ENCODE results near the gene TNFRSF11A. TPM values are rescaled to one million over a fixed set of nuclear protein-coding genes. Genes with fewer than 3 reads are reported as not detected.

The TNFRSF11A gene
- total RNA-seq, 4 donors from 2014 or later = 2.1 to 22.7 (median 3.8) TPM

DNA sequence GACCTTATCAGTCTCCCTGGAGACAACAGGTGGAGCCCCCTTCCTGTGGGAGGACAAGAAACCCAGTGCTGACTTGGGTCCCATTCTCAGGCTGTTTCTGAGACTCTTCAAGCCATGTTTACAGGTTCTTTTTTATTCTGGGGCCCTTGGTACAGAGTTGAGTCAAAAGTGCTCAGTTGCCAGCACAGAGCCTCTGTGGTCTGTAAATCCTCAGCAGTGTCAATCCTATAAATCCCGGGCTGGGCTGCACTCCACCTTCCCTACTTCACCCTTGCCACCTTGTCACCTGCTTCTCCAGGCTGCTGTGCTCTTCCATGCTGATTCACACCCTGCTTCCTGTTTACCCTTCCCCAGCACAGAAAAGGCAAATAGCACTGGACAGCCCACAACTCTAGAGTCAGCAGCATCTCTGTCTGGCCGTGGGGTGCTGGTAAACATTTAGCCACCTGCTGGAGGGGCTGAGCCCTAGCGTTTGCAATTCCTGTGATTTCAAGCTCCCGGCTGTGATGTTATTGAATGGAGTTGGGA is 74.7 kb downstream of the TNFRSF11A start:
- TF ChIP-seq, protein P1, sequence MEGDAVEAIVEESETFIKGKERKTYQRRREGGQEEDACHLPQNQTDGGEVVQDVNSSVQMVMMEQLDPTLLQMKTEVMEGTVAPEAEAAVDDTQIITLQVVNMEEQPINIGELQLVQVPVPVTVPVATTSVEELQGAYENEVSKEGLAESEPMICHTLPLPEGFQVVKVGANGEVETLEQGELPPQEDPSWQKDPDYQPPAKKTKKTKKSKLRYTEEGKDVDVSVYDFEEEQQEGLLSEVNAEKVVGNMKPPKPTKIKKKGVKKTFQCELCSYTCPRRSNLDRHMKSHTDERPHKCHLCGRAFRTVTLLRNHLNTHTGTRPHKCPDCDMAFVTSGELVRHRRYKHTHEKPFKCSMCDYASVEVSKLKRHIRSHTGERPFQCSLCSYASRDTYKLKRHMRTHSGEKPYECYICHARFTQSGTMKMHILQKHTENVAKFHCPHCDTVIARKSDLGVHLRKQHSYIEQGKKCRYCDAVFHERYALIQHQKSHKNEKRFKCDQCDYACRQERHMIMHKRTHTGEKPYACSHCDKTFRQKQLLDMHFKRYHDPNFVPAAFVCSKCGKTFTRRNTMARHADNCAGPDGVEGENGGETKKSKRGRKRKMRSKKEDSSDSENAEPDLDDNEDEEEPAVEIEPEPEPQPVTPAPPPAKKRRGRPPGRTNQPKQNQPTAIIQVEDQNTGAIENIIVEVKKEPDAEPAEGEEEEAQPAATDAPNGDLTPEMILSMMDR (IDR thresholded peaks at IDR 0.05) = no peak
- no peak for DNase-seq (ENCODE audit: low spot score)
- no peak for ATAC-seq (ENCODE audit: low FRiP score)

DNA sequence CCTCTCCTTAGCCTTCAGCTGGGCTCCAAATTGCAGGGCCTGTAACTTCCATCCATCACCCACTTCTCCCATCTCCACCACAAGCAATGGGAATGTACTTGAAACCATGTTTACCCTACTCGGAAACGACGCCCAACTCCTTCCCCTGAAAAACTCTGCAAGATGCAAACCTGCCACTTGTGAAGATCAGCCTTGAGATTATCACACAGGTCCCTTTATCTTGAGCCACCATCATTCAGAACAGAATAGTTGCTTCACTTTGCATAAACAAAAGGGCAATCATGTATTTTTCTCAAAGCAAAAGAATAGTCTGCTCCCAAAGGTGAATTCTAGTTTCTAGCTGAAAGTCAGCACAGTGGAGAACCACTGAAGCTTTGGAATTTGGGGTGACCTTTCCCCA is 75.8 kb downstream of the TNFRSF11A start:
- no peak for ATAC-seq (ENCODE audit: low FRiP score)
- DNase-seq (ENCODE audit: low spot score) = no peak
- TF ChIP-seq, protein P1 (IDR thresholded peaks at IDR 0.05) = no peak

DNA sequence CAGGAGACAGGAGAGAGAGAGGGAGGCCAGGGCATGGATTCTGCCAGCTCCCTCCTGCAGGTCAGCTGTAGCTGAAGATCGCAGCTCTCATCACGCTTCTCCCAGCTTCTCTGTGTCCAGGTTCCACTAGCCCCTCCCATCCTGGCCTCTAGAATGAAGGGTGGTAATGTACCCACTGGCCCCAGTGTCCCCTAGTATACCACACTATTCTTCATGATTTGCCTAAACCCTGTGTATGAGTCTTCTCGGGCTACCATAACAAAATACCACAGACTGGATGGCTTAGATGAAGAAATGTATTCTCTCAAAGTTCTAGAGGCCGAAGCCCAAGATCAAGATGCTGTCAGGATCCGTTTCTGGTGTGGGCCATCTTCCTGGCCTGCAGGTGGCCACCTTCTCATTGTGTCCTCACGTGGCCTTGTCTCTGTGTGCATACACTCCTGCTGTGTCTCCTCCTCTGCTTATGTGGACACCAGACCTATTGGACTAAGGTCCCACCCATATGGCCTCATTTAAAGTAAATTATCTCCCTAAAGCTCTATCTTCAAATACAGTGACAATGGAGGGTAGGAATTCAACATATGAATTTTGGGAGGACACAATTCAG is 77.3 kb downstream of the TNFRSF11A start:
- ATAC-seq (ENCODE audit: low FRiP score) = no peak
- TF ChIP-seq, protein P1 (IDR thresholded peaks at IDR 0.05) = no peak
- DNase-seq (ENCODE audit: low spot score) = no peak

DNA sequence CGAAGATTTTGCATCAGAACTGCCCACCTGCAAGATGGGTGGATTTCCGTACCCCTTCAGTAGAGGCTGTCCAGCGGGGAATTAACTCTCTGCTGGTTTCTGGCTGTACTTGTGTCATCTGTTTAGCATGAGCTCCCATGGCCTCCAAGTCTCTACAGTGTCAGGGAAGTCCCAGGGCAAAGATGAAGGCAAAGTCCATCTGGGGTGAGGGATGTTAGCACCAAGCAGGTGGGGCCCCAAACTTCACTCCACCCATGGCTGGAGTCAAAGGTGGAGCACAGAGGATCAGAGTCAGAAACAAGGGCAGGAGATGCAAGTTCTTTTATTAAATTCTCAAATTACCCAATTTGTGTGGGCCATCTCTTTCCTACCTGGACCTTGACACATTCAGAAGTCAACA is 78.0 kb downstream of the TNFRSF11A start:
- TF ChIP-seq, protein P1 (IDR thresholded peaks at IDR 0.05) = no peak
- ATAC-seq (ENCODE audit: low FRiP score) (no peak), DNase-seq (ENCODE audit: low spot score) (no peak)

- TF ChIP-seq, protein P1 (IDR thresholded peaks at IDR 0.05) = no peak
- ATAC-seq (ENCODE audit: low FRiP score) (no peak), DNase-seq (ENCODE audit: low spot score) (no peak)
Observed at GRCh38 chr18:62404881-62405280, 79.8 kb downstream of the TNFRSF11A start.

DNA sequence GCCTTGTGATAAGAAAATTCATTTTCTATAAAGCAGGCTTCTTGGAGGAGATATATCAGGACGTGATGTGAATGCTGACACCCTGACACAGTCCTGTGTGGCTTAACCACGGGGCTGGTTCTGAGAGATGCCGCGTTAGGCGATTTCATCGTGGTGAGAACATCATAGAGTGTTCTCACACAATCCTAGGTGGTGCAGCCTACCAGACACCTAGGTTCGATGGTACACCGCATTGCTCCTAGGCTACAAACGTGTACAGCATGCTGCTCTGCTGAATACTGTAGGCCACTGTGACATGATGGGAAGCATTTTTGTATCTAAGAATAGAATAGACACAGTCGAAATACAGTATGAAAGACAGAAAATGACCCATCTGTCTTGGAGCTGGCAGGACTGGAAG is 82.5 kb downstream of the TNFRSF11A start:
- TF ChIP-seq, protein P1 (IDR thresholded peaks at IDR 0.05) = no peak
- DNase-seq (ENCODE audit: low spot score) (no peak), ATAC-seq (ENCODE audit: low FRiP score) (no peak)

DNA sequence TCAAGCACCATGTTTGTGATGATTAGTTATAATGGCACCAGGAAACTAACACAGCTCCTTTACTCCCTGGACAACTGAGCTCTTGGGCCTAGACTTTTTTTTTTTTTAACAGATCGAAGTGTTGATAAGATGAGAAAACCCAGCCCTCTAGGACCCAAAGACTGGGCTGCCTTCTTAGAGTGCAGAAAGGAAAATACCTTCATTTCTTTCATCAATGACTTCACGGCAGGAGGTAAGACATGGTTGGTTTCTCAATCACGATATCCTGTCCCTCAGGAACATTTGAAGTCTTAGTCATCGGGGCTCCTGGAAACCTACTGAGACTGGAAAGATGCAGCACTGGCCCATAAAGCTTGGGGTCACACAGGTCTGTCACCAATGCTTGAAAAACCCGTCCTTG is 84.7 kb downstream of the TNFRSF11A start:
- TF ChIP-seq, protein P1 (IDR thresholded peaks at IDR 0.05) = no peak
- DNase-seq (ENCODE audit: low spot score) (no peak), ATAC-seq (ENCODE audit: low FRiP score) (no peak)

All from omental fat pad (tissue), 4 donors.